Measurements from ENCODE around the gene TNFSF11. TPM values are rescaled to one million over a fixed set of nuclear protein-coding genes. Genes with fewer than 3 reads are reported as not detected.
A peak's percentile ranks its signal among the peaks of the same experiment; 100 is the strongest.

The TNFSF11 gene
- total RNA-seq, 4 donors from 2014 or later: 0.37 TPM; not detected in 3

DNA sequence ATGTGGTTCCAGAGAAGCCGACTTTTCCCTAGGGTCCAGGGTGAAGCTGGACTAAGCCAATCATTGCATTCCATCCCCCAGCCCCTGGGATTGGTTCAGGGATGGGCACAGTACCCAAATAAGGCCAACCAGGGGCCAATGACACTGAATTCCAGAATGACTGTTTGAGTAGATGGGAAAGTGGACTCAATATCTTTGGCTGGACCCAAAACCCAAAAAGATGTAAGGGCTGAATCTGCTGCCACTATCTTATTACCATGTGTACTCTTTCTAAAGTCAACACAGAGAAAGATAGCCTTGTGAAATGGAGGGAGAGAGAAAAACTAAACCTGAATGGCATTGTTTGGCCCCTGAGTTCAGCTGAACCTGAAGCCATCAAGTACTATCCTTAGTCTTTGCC, 39.2 kb upstream of the TNFSF11 start:
- TF ChIP-seq CTCF (IDR thresholded peaks at IDR 0.05): no peak
- no peak for DNase-seq (ENCODE audit: low spot score)
- ATAC-seq (ENCODE audit: low FRiP score): no peak

GRCh38 chr13:42538996-42539395, 35.0 kb upstream of the TNFSF11 start:
- ATAC-seq (ENCODE audit: low FRiP score) (no peak), DNase-seq (ENCODE audit: low spot score) (no peak)
- no peak for TF ChIP-seq CTCF (IDR thresholded peaks at IDR 0.05)

GRCh38 chr13:42539670-42540069, 34.3 kb upstream of the TNFSF11 start:
- DNase-seq (ENCODE audit: low spot score): no peak
- ATAC-seq (ENCODE audit: low FRiP score): peak; percentile 21
- no peak for TF ChIP-seq CTCF (IDR thresholded peaks at IDR 0.05)

- no peak for TF ChIP-seq CTCF (IDR thresholded peaks at IDR 0.05)
- no peak for DNase-seq (ENCODE audit: low spot score)
- ATAC-seq (ENCODE audit: low FRiP score): no peak
Measured at GRCh38 chr13:42543215-42543797, 30.6 kb upstream of the TNFSF11 start.

DNA sequence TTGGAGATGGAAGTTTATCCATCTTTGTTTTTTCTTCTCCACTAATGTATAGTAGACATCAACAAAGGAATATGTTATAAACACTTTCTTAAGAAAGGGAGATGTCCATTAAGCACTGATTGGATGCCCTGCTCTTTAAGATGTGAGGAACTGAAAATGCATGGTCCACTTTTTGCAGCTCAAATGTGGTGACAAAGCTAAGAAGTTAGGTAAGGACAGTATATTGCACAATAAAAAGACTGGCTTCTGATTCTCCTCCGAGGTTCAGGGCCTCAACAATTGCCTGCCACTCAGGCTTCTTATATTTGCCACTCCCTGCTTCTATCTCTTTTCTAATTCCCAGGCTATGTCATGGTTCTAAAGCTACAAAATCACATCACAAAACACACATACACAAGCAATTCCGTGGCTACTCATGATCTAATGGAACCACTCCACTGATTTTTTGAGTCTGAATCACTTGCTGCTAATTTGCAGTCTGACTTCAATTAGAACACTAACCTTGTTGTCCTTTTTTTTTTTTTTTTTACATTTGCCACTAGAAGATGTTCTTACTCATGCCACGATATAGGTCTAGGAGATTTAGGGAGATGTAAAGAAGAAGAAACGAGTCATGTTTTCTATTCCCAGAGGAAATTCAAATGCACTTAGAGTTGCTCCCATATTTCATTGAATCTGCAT, 29.6 kb upstream of the TNFSF11 start:
- no peak for ATAC-seq (ENCODE audit: low FRiP score)
- TF ChIP-seq CTCF (IDR thresholded peaks at IDR 0.05): no peak
- no peak for DNase-seq (ENCODE audit: low spot score)

DNA sequence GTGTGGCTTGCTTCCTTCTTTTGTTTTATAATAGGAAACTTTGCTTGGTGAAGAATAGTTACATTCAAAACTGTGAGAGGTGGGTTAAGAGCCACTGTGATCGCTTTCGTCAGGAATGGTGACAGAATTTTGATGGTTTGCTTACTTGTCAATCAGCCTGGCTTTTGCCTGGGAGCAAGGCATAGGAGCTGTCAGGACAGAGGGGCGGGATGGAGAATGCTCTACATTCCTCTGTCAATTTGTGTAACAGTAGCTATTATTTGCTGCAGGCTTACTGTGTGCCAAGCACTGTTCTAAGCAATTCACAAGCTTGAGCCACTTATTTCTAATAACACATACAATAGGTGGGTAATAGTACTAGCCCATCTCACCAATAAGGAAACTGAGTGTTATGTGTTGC, 28.1 kb upstream of the TNFSF11 start:
- DNase-seq (ENCODE audit: low spot score) (no peak), ATAC-seq (ENCODE audit: low FRiP score) (no peak)
- TF ChIP-seq CTCF (IDR thresholded peaks at IDR 0.05): no peak

DNA sequence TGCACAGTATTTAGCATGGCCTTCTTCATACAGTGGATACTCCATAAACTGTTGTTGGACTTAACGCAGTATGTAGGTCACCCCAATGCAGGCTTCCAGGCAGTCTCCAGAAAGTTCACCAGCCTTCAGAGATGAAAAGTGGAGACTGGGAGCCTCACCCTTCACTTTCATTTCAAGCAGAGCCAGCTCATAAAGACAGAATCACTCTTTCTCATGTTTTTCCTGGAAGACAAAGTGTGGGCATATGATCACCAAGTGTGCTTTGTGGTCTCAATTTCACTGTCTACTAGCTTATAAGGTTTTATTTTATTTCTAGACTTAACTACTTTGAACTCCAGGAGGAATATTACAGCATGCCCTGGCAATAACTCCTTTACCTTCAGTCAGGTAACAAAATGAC, 26.3 kb upstream of the TNFSF11 start:
- TF ChIP-seq CTCF (IDR thresholded peaks at IDR 0.05): no peak
- DNase-seq (ENCODE audit: low spot score) (no peak), ATAC-seq (ENCODE audit: low FRiP score) (no peak)
